Upper lobe of right lung (tissue), 1 donor: ENCODE data around the gene FAM3B. TPM values are rescaled to one million over a fixed set of nuclear protein-coding genes. Genes with fewer than 3 reads are reported as not detected.
A peak's percentile ranks its signal among the peaks of the same experiment; 100 is the strongest.

Experiments
- ATAC-seq: fragments of 200-7000 bp; cut with Tn5 transposase; one replicate; pipeline ENCODE4 v1.9.1; 2020; ENCODE audit warnings: mild to moderate bottlenecking, moderate library complexity
- DNase-seq: peaks from one replicate; pipeline ENCODE4 v3.0.0-alpha.2; 2020
- H3K27ac ChIP-seq: fragments of 200-600 bp; one replicate; pipeline ENCODE4 v1.8.0; 2022
- H3K27me3 ChIP-seq: fragments of 200-600 bp; one replicate; pipeline ENCODE4 v1.8.0; 2022; ENCODE audit warnings: mild to moderate bottlenecking
- H3K36me3 ChIP-seq: fragments of 200-600 bp; one replicate; pipeline ENCODE4 v1.8.0; 2022
- H3K4me1 ChIP-seq: fragments of 200-600 bp; one replicate; pipeline ENCODE4 v1.8.0; 2022
- H3K4me3 ChIP-seq: fragments of 200-600 bp; one replicate; pipeline ENCODE4 v1.8.0; 2022; ENCODE audit warnings: mild to moderate bottlenecking
- H3K9me3 ChIP-seq: fragments of 200-600 bp; one replicate; pipeline ENCODE4 v1.8.0; 2022
- CTCF ChIP-seq: fragments of 200-600 bp; IDR thresholded peaks from one replicate; pipeline ENCODE4 v1.8.0; 2022; ENCODE audit warnings: antibody characterized with exemption
- intact Hi-C: fragments of 100-400 bp; cut with DNase I; formaldehyde crosslinking; loops from one replicate; pipeline ENCODE4 v1.11.0; 2022
- total RNA-seq: library from RNA; stranded (reverse); fragmentation: NEBNext Ultra II Directional; extraction: Animal tissue kit (Norgen Biotek cat#: 25700); gene quantifications from one replicate; pipeline ENCODE4 v1.2.1, GENCODE V29; 2021
- donor health status: DM: no; HTN: yes; CAD: no; lungs with severe emphysema.

The FAM3B gene
- total RNA-seq, 1 donor from 2014 or later: 5.2 TPM

GRCh38 chr21:41387042-41387819 is 70.6 kb downstream of the FAM3B start:
- Histone ChIP-seq H3K4me3 (no peak overlapping the region), H3K4me1 (no peaks in the 10 kb centered on the region), H3K9me3 (no peaks in the 10 kb centered on the region), H3K27me3 (no peaks in the 10 kb centered on the region), H3K27ac (no peak overlapping the region), H3K36me3 (no peaks in the 10 kb centered on the region)
- intact Hi-C loops: no loop called here
- DNase-seq (no peak), ATAC-seq (no peak)
- no peak for TF ChIP-seq CTCF

DNA sequence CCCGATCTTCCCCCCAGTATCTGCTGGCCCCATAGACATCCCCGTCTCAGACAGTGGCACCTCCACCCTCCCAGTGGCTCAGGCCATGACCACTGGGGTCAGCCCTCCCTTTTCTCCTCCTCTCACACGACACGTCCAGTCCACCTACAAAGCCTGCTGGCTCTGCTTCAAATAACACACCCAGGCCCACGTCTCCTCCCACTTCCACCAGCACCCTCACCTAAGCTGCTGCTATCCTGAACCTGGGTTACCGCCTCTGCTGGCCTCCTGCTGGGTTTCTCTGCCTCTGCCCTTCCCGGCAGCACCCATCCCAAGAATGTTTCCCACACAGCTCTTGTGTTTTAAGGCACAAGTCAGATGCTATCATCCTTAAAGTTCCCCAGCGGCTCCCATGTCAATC is 71.2 kb downstream of the FAM3B start:
- intact Hi-C loops: no loop called here
- no peak overlapping the region for H3K4me3 ChIP-seq
- DNase-seq (no peak), ATAC-seq (no peak)
- no peak for TF ChIP-seq CTCF
- H3K36me3 ChIP-seq: no peaks in the 10 kb centered on the region
- H3K4me1 ChIP-seq: no peaks in the 10 kb centered on the region
- no peaks in the 10 kb centered on the region for H3K9me3 ChIP-seq
- no peaks in the 10 kb centered on the region for H3K27me3 ChIP-seq
- no peak overlapping the region for H3K27ac ChIP-seq

DNA sequence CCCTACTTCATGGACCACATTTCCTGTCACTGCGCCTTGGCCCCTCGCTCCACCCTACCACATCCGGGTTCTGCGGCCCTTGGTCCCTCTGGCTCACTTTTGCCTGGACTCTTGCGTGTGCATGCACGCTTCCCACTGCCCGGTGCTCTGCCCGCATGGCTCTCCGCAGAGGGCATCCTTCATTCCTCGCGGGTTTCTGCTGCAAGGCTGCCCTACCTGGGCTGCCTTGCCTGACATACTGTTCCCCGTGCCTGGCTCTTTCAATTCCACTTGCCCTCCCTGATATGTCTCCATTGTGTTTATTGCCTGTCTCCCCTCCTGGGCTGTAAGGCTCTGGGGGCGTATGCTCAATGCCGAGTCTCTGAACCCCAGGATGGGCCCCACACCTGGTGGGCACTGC is 71.7 kb downstream of the FAM3B start:
- no peak for DNase-seq
- Histone ChIP-seq H3K4me1 (no peaks in the 10 kb centered on the region), H3K4me3 (no peak overlapping the region), H3K9me3 (no peaks in the 10 kb centered on the region), H3K27ac (no peak overlapping the region), H3K27me3 (no peaks in the 10 kb centered on the region), H3K36me3 (no peaks in the 10 kb centered on the region)
- no peak for TF ChIP-seq CTCF
- peak; percentile 14 for ATAC-seq
- intact Hi-C loops: no loop called here

DNA sequence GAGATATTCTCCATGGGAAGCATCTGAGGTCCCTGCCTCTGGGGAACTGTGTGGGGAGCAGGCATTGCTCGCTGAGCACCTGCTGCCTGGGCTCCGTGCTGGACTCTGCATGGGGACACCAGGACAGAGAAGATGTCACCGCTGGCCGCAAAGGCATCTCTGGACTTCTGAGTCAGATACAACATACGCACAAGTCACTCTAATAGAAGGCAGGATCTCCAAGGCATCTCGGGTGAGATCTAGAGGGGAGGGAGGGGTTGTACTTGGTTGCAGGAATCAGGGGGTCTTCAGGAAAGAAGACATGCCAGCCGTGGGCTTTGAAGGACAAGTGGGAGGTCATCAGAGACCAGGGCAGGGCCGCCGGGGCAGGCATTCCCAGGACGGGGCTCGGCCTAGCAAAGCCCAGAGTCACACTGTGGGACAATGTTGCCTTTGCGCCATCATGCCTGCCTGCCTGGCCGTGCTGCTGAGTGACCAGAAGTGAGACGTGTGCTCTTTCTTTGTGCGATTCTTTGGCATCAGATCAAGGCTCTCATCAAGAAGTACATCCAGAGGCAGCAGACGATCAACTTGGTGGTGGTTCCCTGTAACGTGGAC is 73.5 kb downstream of the FAM3B start:
- intact Hi-C loops: no loop called here
- TF ChIP-seq CTCF: no peak
- Histone ChIP-seq H3K27me3 (no peaks in the 10 kb centered on the region), H3K9me3 (no peaks in the 10 kb centered on the region), H3K4me1 (no peaks in the 10 kb centered on the region), H3K36me3 (no peaks in the 10 kb centered on the region), H3K27ac (no peak overlapping the region), H3K4me3 (no peak overlapping the region)
- no peak for ATAC-seq
- no peak for DNase-seq

DNA sequence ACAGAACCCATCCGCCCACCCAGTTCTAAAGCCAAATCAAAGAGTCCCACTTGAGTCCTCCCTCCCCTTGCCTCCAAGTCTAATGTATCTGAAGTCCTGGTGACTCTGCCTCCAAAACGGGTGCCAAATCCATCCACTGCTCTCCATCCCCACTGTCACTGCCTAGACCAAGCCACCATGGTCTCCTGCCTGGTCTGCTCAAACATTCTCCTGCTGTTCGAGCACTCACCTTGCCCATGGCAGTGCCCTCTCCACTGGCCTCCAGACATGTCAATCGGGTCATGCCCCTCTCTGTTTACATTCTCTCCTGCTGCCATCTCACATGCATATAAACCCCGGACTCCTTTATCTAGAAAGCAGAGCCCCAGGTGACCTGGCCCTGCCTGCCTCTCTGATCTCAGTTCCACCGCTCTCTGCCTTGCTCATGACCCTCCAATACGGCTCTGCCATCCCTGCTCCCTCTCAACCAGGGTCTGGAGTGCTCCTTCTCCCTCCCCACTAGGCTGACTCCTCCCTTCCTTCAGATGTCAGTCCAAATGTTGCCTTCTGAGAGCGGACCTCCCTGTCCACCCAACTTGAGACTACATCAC is 77.4 kb downstream of the FAM3B start:
- Histone ChIP-seq H3K36me3 (no peaks in the 10 kb centered on the region), H3K27me3 (no peaks in the 10 kb centered on the region), H3K4me3 (no peak overlapping the region), H3K4me1 (peaks cover 12% of the 10 kb centered on the region), H3K27ac (no peak overlapping the region), H3K9me3 (no peaks in the 10 kb centered on the region)
- DNase-seq (no peak), ATAC-seq (no peak)
- intact Hi-C loops: no loop called here
- TF ChIP-seq CTCF: no peak
